IMR-90 (cell line): Measurements from ENCODE around the gene COL27A1. TPM values are rescaled to one million over a fixed set of nuclear protein-coding genes. Genes with fewer than 3 reads are reported as not detected.

Experiments used
- ATAC-seq: fragments of 200-7000 bp; cut with Tn5 transposase; 2 replicates; pipeline ENCODE4 v1.9.1; 2020; ENCODE audit warnings: low read depth, mild to moderate bottlenecking, moderate library complexity
- BruUV-seq: library from RNA; stranded (reverse); fragments of 400-500 nt; replicated peaks from 2 replicates; lab custom pipeline; 2021; lab: Mats Ljungman, UMichigan
- CTCF ChIA-PET: fragments of 300-600 bp; formaldehyde crosslinking; extraction: SDS; loops from one replicate; lab custom pipeline; 2021; ENCODE audit warnings: antibody characterized with exemption; lab: Yijun Ruan, JAX
- POLR2A ChIA-PET: fragments of 300-600 bp; sonication (Branson Sonifier 250); formaldehyde crosslinking; loops from one replicate; lab custom pipeline; 2022; ENCODE audit warnings: antibody characterized with exemption; ENCODE audit not compliant: unreplicated experiment; lab: Charles Lee
- DNase-seq: peaks from one replicate; pipeline ENCODE4 v3.0.0; 2013
- H2AFZ ChIP-seq: replicated peaks from 2 replicates; pipeline ENCODE3; 2013; ENCODE audit warnings: low read length, mild to moderate bottlenecking; ENCODE audit not compliant: poor library complexity
- H2AK5ac ChIP-seq: 2 replicates; pipeline ENCODE4 v1.6.1; 2013; ENCODE audit warnings: low read depth, low read length, inconsistent platforms
- H2AK9ac ChIP-seq: replicated peaks from 2 replicates; pipeline ENCODE3; 2013; ENCODE audit warnings: mild to moderate bottlenecking, low read depth, low read length, moderate library complexity; ENCODE audit not compliant: poor library complexity
- H2BK120ac ChIP-seq: 2 replicates; pipeline ENCODE4 v1.6.1; 2013; ENCODE audit warnings: low read depth, low read length, inconsistent platforms
- H2BK15ac ChIP-seq: 3 replicates; pipeline ENCODE4 v1.6.1; 2013; ENCODE audit warnings: low read depth, low read length, inconsistent platforms
- H2BK20ac ChIP-seq: 2 replicates; pipeline ENCODE4 v1.6.1; 2013; ENCODE audit warnings: low read depth, mild to moderate bottlenecking, inconsistent platforms, low read length, moderate library complexity
- H2BK5ac ChIP-seq: 2 replicates; pipeline ENCODE4 v1.6.1; 2013; ENCODE audit warnings: mild to moderate bottlenecking, low read depth, low read length, inconsistent platforms; ENCODE audit not compliant: poor library complexity, severe bottlenecking
- H3K14ac ChIP-seq: replicated peaks from 2 replicates; pipeline ENCODE4 v1.6.1; 2013; ENCODE audit warnings: low read depth, low read length, inconsistent platforms
- H3K18ac ChIP-seq: 2 replicates; pipeline ENCODE4 v1.6.1; 2013; ENCODE audit warnings: low read depth, low read length, control low read depth
- H3K23ac ChIP-seq: 2 replicates; pipeline ENCODE4 v1.6.1; 2013; ENCODE audit warnings: low read depth, low read length, inconsistent platforms
- H3K27ac ChIP-seq: 2 replicates; pipeline ENCODE4 v1.5.1; 2013; ENCODE audit warnings: mild to moderate bottlenecking, control low read depth, low read length; ENCODE audit not compliant: insufficient read depth
- H3K27me3 ChIP-seq: 2 replicates; pipeline ENCODE4 v1.6.1; 2013; ENCODE audit warnings: low read length; ENCODE audit not compliant: control insufficient read depth, insufficient read depth
- H3K36me3 ChIP-seq: 2 replicates; pipeline ENCODE4 v1.6.1; 2013; ENCODE audit warnings: low read length, mixed read lengths; ENCODE audit not compliant: control insufficient read depth, insufficient read depth
- H3K4ac ChIP-seq: 2 replicates; pipeline ENCODE4 v1.6.1; 2013; ENCODE audit warnings: low read depth, low read length, inconsistent platforms
- H3K4me1 ChIP-seq: 2 replicates; pipeline ENCODE4 v1.6.1; 2013; ENCODE audit warnings: low read length, mixed read lengths; ENCODE audit not compliant: control insufficient read depth, insufficient read depth
- H3K4me2 ChIP-seq: 2 replicates; pipeline ENCODE4 v1.6.1; 2013; ENCODE audit warnings: low read depth, mild to moderate bottlenecking, control low read depth, low read length, moderate library complexity
- H3K4me3 ChIP-seq: 2 replicates; pipeline ENCODE4 v1.5.1; 2013; ENCODE audit warnings: low read depth, mild to moderate bottlenecking, control low read depth, low read length, moderate library complexity; ENCODE audit not compliant: insufficient read depth
- H3K56ac ChIP-seq: 2 replicates; pipeline ENCODE4 v1.6.1; 2013; ENCODE audit warnings: low read length, inconsistent platforms; ENCODE audit not compliant: insufficient read depth; ENCODE audit errors: extremely low read depth
- H3K79me1 ChIP-seq, 2 experiments: 2 replicates each; pipeline ENCODE4 v1.6.1; 2013; ENCODE audit warnings: low read length in 2 of 2, inconsistent platforms in 1 of 2, low read depth in 1 of 2
- H3K9ac ChIP-seq: 2 replicates; pipeline ENCODE4 v1.6.1; 2013; ENCODE audit warnings: low read depth, low read length, control low read depth
- H3K9me1 ChIP-seq: 2 replicates; pipeline ENCODE4 v1.6.1; 2013; ENCODE audit warnings: low read length, inconsistent platforms; ENCODE audit not compliant: insufficient read depth
- H3K9me3 ChIP-seq: 2 replicates; pipeline ENCODE4 v1.6.1; 2013; ENCODE audit warnings: low read length; ENCODE audit not compliant: control insufficient read depth, insufficient read depth
- H4K20me1 ChIP-seq: 2 replicates; pipeline ENCODE4 v1.6.1; 2013; ENCODE audit warnings: low read length, inconsistent platforms; ENCODE audit not compliant: insufficient read depth
- H4K5ac ChIP-seq: 2 replicates; pipeline ENCODE4 v1.6.1; 2013; ENCODE audit warnings: mild to moderate bottlenecking, low read depth, low read length, control low read depth
- H4K8ac ChIP-seq, 2 experiments: 2 replicates each; pipeline ENCODE4 v1.6.1; 2013; ENCODE audit warnings: low read depth in 2 of 2, low read length in 2 of 2, control low read depth in 1 of 2, inconsistent platforms in 1 of 2
- H4K91ac ChIP-seq: 2 replicates; pipeline ENCODE4 v1.6.1; 2013; ENCODE audit warnings: low read depth, low read length, inconsistent platforms; ENCODE audit not compliant: insufficient read depth
- BHLHE40 ChIP-seq: fragments of 150-350 bp; IDR thresholded peaks from 2 replicates; pipeline ENCODE4 v1.6.1; 2016; ENCODE audit warnings: mild to moderate bottlenecking, low read depth, low read length
- CEBPB ChIP-seq: IDR thresholded peaks from 2 replicates; pipeline ENCODE4 v1.6.1; 2012; ENCODE audit warnings: low read depth, low read length, improper control_type of control experiment
- CTCF ChIP-seq: conservative IDR thresholded peaks from 2 replicates; pipeline ENCODE4 v1.5.1; 2012; ENCODE audit warnings: mild to moderate bottlenecking, low read depth, low read length, improper control_type of control experiment
- ELK1 ChIP-seq: fragments of 150-350 bp; IDR thresholded peaks from 2 replicates; pipeline ENCODE4 v1.6.1; 2016; ENCODE audit warnings: low read depth, mild to moderate bottlenecking, low read length, moderate library complexity, borderline replicate concordance
- FOS ChIP-seq: fragments of 150-350 bp; IDR thresholded peaks from 2 replicates; pipeline ENCODE4 v1.6.1; 2016; ENCODE audit warnings: low read depth, low read length
- MAFK ChIP-seq: IDR thresholded peaks from 2 replicates; pipeline ENCODE4 v1.6.1; 2012; ENCODE audit warnings: low read depth, low read length, improper control_type of control experiment
- MAZ ChIP-seq: IDR thresholded peaks from 2 replicates; pipeline ENCODE4 v1.6.1; 2012; ENCODE audit warnings: low read depth, mild to moderate bottlenecking, low read length, improper control_type of control experiment, moderate library complexity, borderline replicate concordance
- NFE2L2 ChIP-seq: fragments of 150-350 bp; IDR thresholded peaks from 2 replicates; pipeline ENCODE4 v1.6.1; 2016; ENCODE audit warnings: low read depth, mild to moderate bottlenecking, low read length
- POLR2A ChIP-seq: IDR thresholded peaks from 2 replicates; pipeline ENCODE4 v1.6.1; 2012; ENCODE audit warnings: mild to moderate bottlenecking, low read depth, low read length
- RAD21 ChIP-seq: IDR thresholded peaks from 2 replicates; pipeline ENCODE4 v1.6.1; 2012; ENCODE audit warnings: low read length, improper control_type of control experiment
- RCOR1 ChIP-seq: IDR thresholded peaks from 2 replicates; pipeline ENCODE4 v1.6.1; 2012; ENCODE audit warnings: mild to moderate bottlenecking, low read length, improper control_type of control experiment; ENCODE audit not compliant: insufficient replicate concordance
- RFX5 ChIP-seq: IDR thresholded peaks from 2 replicates; pipeline ENCODE4 v1.8.0; 2012; ENCODE audit warnings: low read depth, mild to moderate bottlenecking, low read length, moderate library complexity
- USF2 ChIP-seq: fragments of 150-350 bp; IDR thresholded peaks from 2 replicates; pipeline ENCODE4 v1.6.1; 2017; ENCODE audit warnings: mild to moderate bottlenecking, antibody characterized with exemption, low read length, low read depth
- WGBS, 2 experiments: methylation state at CpG; one replicate each; pipeline versions ENCODE4 v1.1.5 to v1.1.7; 2013; ENCODE audit warnings: missing lambda C conversion rate in 2 of 2; ENCODE audit not compliant: insufficient read length in 1 of 2; ENCODE audit errors: extremely low coverage in 2 of 2; 5-methylcytosine and 5-hydroxymethylcytosine counted together
- dilution Hi-C: fragments of 300-500 bp; cut with HindIII; formaldehyde crosslinking; loops from one replicate; pipeline ENCODE4 v1.14.3; 2018; ENCODE audit warnings: low sequenced_read_pairs; ENCODE audit not compliant: unreplicated experiment
- in situ Hi-C: fragments of 300-500 bp; cut with MboI; formaldehyde crosslinking; loops from 3 replicates; pipeline ENCODE4 v1.14.3; 2019; ENCODE audit warnings: low sequenced_read_pairs, inconsistent platforms, mixed read lengths
- intact Hi-C: fragments of 100-400 bp; cut with micrococcal nuclease; formaldehyde crosslinking; loops from 2 replicates; pipeline ENCODE4 v1.10.0; 2022
- polyA plus RNA-seq, 3 experiments: library from polyadenylated mRNA; depleted of rRNA; stranded (reverse); fragments of >200 nt; gene quantifications; 2 replicates each; pipeline ENCODE4 v1.2.3, GENCODE V29; 2012; ENCODE audit warnings: low replicate concordance in 1 of 3
- total RNA-seq: library from RNA; depleted of rRNA; stranded (reverse); fragments of >200 nt; gene quantifications from 2 replicates; pipeline ENCODE4 v1.2.3, GENCODE V29; 2012

The COL27A1 gene
- total and polyA plus RNA-seq, 2 of the 4 experiments (the other 2 are of a cell fraction): 3.2 to 18.3 TPM

GRCh38 chr9:114249424-114250234, 94.3 kb downstream of the COL27A1 start:
- ChIA-PET CTCF (interaction anchor here (1.8 kb wide), 1 partner anchor 93 kb away, joined by 4 read pairs; no protein-coding TSS in a partner anchor), POLR2A (no interaction called here)
- Histone ChIP-seq H2AK9ac (peak overlapping the region; percentile 81), H3K27me3 (no peaks in the 10 kb centered on the region), H3K9me3 (no peaks in the 10 kb centered on the region), H2BK120ac (peak overlapping the region; percentile 84), H2BK5ac (no peak overlapping the region), H3K4me1 (peaks cover 12% of the 10 kb centered on the region), H2BK15ac (peak overlapping the region; percentile 28; the same call in 1 of the 3 replicates), H4K20me1 (no peaks in the 10 kb centered on the region), H2AK5ac (peak overlapping the region; percentile 48), H4K5ac (peak overlapping the region; percentile 50), H3K9me1 (peaks cover 7% of the 10 kb centered on the region; the same call in 1 of the 2 replicates), H3K18ac (peak overlapping the region; percentile 16; the same call in 1 of the 2 replicates), H3K4me3 (no peak overlapping the region), H4K91ac (peak overlapping the region; percentile 76), H4K8ac (peak overlapping the region in 1 of 2 experiments; percentile 90; a peak in 2 of 4 replicates), H2AFZ (peak overlapping the region; percentile 79), H3K56ac (peak overlapping the region; percentile 16; the same call in 1 of the 2 replicates), H3K4me2 (no peak overlapping the region; the same call in 1 of the 2 replicates), H2BK20ac (peak overlapping the region; percentile 61), H3K14ac (peak overlapping the region; percentile 77), H3K23ac (peak overlapping the region; percentile 24; the same call in 1 of the 2 replicates), H3K4ac (peak overlapping the region; percentile 86), H3K79me1 (no peaks in the 10 kb centered on the region), H3K9ac (peak overlapping the region; percentile 1; the same call in 1 of the 2 replicates), H3K27ac (peak overlapping the region; percentile 43; the same call in 1 of the 2 replicates), H3K36me3 (peaks cover 6% of the 10 kb centered on the region; the same call in 1 of the 2 replicates)
- WGBS, 2 experiments: 57% methylated on average over 11 of the region's 21 CpGs; no CpG with 5 or more reads in 1 of the 2 experiments
- DNase-seq (no peak), ATAC-seq (no peak; the same call in 1 of the 2 replicates)
- dilution Hi-C loops (no loop called here), in situ Hi-C loops (no loop called here), intact Hi-C loops (no loop called here)
- BruUV-seq: no TSS peak
- no peak for TF ChIP-seq CEBPB
- TF ChIP-seq FOS: no peak
- no peak for TF ChIP-seq MAZ
- TF ChIP-seq RAD21: no peak
- no peak for TF ChIP-seq POLR2A
- TF ChIP-seq NFE2L2: no peak
- no peak for TF ChIP-seq USF2
- TF ChIP-seq ELK1: no peak
- TF ChIP-seq RCOR1: no peak
- TF ChIP-seq CTCF: no peak
- no peak for TF ChIP-seq RFX5
- no peak for TF ChIP-seq MAFK
- TF ChIP-seq BHLHE40: no peak
